NCI-H345 treated with DMSO at 0.1 percent for 48 hours (cell line): ENCODE data around the gene PRKD2.

Source experiments
- DNase-seq: peaks from one replicate; lab custom pipeline; 2025; ENCODE audit not compliant: unreplicated experiment; lab: John Stamatoyannopoulos, UW

The PRKD2 gene

GRCh38 chr19:46742926-46743480, 26.1 kb upstream of the PRKD2 start:
- no peak for DNase-seq

- no peak for DNase-seq
Observed at GRCh38 chr19:46741447-46741846, 24.5 kb upstream of the PRKD2 start.

GRCh38 chr19:46739290-46739771, 22.4 kb upstream of the PRKD2 start:
- DNase-seq = no peak

- no peak for DNase-seq
Observed at GRCh38 chr19:46737761-46738171, 20.9 kb upstream of the PRKD2 start.

GRCh38 chr19:46737298-46737654, 20.4 kb upstream of the PRKD2 start:
- DNase-seq = no peak

- no peak for DNase-seq
Observed at GRCh38 chr19:46736531-46737297, 19.8 kb upstream of the PRKD2 start.

- no peak for DNase-seq
Observed at GRCh38 chr19:46733690-46734292, 16.9 kb upstream of the PRKD2 start.

- no peak for DNase-seq
Observed at GRCh38 chr19:46732966-46733689, 16.2 kb upstream of the PRKD2 start.

- no peak for DNase-seq
Observed at GRCh38 chr19:46732172-46732938, 15.4 kb upstream of the PRKD2 start.

- DNase-seq = no peak
Observed at GRCh38 chr19:46731584-46731983, 14.7 kb upstream of the PRKD2 start.

- no peak for DNase-seq
Observed at GRCh38 chr19:46731007-46731501, 14.1 kb upstream of the PRKD2 start.

GRCh38 chr19:46730595-46730994, 13.7 kb upstream of the PRKD2 start:
- no peak for DNase-seq

GRCh38 chr19:46730187-46730586, 13.3 kb upstream of the PRKD2 start:
- DNase-seq = no peak

GRCh38 chr19:46729696-46730095, 12.8 kb upstream of the PRKD2 start:
- DNase-seq = no peak

GRCh38 chr19:46728693-46729339, 11.9 kb upstream of the PRKD2 start:
- DNase-seq = no peak

- DNase-seq = no peak
Observed at GRCh38 chr19:46728208-46728607, 11.3 kb upstream of the PRKD2 start.

- DNase-seq = no peak
Observed at GRCh38 chr19:46727757-46728156, 10.8 kb upstream of the PRKD2 start.

- no peak for DNase-seq
Observed at GRCh38 chr19:46726971-46727501, 10.1 kb upstream of the PRKD2 start.

GRCh38 chr19:46726551-46726950, 9.6 kb upstream of the PRKD2 start:
- no peak for DNase-seq

- DNase-seq = no peak
Observed at GRCh38 chr19:46725859-46726393, 9.0 kb upstream of the PRKD2 start.
